NT2/D1 (cell line): Measurements from ENCODE around the gene CCL20.

Experiments
- DNase-seq: peaks from one replicate; pipeline ENCODE4 v3.0.0-alpha.2; 2011; ENCODE audit warnings: low read depth, low spot score
- H3K27me3 ChIP-seq: 2 replicates; pipeline ENCODE4 v1.6.0; 2011; ENCODE audit warnings: mild to moderate bottlenecking; ENCODE audit not compliant: insufficient read length, insufficient read depth
- H3K36me3 ChIP-seq: 2 replicates; pipeline ENCODE4 v1.6.1; 2011; ENCODE audit warnings: mild to moderate bottlenecking, low read length, mixed read lengths; ENCODE audit not compliant: insufficient read depth, insufficient read length
- H3K4me1 ChIP-seq: 2 replicates; pipeline ENCODE4 v1.5.1; 2011; ENCODE audit not compliant: insufficient read depth, insufficient read length
- H3K4me3 ChIP-seq: 2 replicates; pipeline ENCODE4 v1.5.1; 2011; ENCODE audit warnings: low read depth; ENCODE audit not compliant: insufficient read length
- H3K9ac ChIP-seq: 2 replicates; pipeline ENCODE4 v1.6.0; 2011; ENCODE audit warnings: low read depth; ENCODE audit not compliant: insufficient read length
- H3K9me3 ChIP-seq: 2 replicates; pipeline ENCODE4 v1.5.1; 2011; ENCODE audit warnings: mild to moderate bottlenecking, low read length; ENCODE audit not compliant: insufficient read depth
- SUZ12 ChIP-seq: IDR thresholded peaks from 2 replicates; pipeline ENCODE4 v1.6.1; 2011; ENCODE audit not compliant: insufficient read length, insufficient read depth; ENCODE audit errors: extremely low read depth
- YY1 ChIP-seq: IDR thresholded peaks from 2 replicates; pipeline ENCODE4 v1.6.1; 2011; ENCODE audit not compliant: insufficient read length, insufficient read depth
- ZNF274 ChIP-seq: IDR thresholded peaks from 2 replicates; pipeline ENCODE4 v1.6.1; 2011; ENCODE audit warnings: mild to moderate bottlenecking, low read depth, low read length

The CCL20 gene

GRCh38 chr2:227774895-227775842 lies 38.5 kb upstream of the CCL20 start:
- Histone ChIP-seq H3K4me1 (no peaks in the 10 kb centered on the region), H3K9me3 (no peaks in the 10 kb centered on the region), H3K4me3 (no peak overlapping the region), H3K9ac (no peak overlapping the region), H3K27me3 (no peaks in the 10 kb centered on the region), H3K36me3 (no peaks in the 10 kb centered on the region)
- no peak for DNase-seq
- TF ChIP-seq ZNF274 (no peak), SUZ12 (no peak), YY1 (no peak)

GRCh38 chr2:227780981-227781615 lies 32.5 kb upstream of the CCL20 start:
- DNase-seq = no peak
- Histone ChIP-seq H3K36me3 (no peaks in the 10 kb centered on the region), H3K9ac (no peak overlapping the region), H3K27me3 (no peaks in the 10 kb centered on the region), H3K9me3 (no peaks in the 10 kb centered on the region), H3K4me1 (no peaks in the 10 kb centered on the region), H3K4me3 (no peak overlapping the region)
- TF ChIP-seq ZNF274 = no peak
- no peak for TF ChIP-seq YY1

- Histone ChIP-seq H3K9me3 (no peaks in the 10 kb centered on the region), H3K9ac (no peak overlapping the region), H3K27me3 (no peaks in the 10 kb centered on the region), H3K4me1 (no peaks in the 10 kb centered on the region), H3K4me3 (no peak overlapping the region), H3K36me3 (no peaks in the 10 kb centered on the region)
- no peak for DNase-seq
- TF ChIP-seq ZNF274 = no peak
- no peak for TF ChIP-seq YY1
- TF ChIP-seq SUZ12 = no peak
Observed at GRCh38 chr2:227781841-227782240, 31.8 kb upstream of the CCL20 start.

GRCh38 chr2:227782804-227783203 lies 30.8 kb upstream of the CCL20 start:
- DNase-seq = no peak
- H3K9ac ChIP-seq = no peak overlapping the region
- TF ChIP-seq ZNF274 = no peak
- TF ChIP-seq SUZ12 = no peak
- TF ChIP-seq YY1 = no peak

GRCh38 chr2:227783404-227784138 lies 30.1 kb upstream of the CCL20 start:
- Histone ChIP-seq H3K4me3 (no peak overlapping the region), H3K27me3 (no peaks in the 10 kb centered on the region), H3K36me3 (no peaks in the 10 kb centered on the region), H3K4me1 (no peaks in the 10 kb centered on the region), H3K9me3 (peaks cover 2% of the 10 kb centered on the region; the same call in 1 of the 2 replicates), H3K9ac (no peak overlapping the region)
- no peak for DNase-seq
- TF ChIP-seq ZNF274 = no peak
- TF ChIP-seq YY1 = no peak
- TF ChIP-seq SUZ12 = no peak

More at GRCh38 chr2:227782804-227783203, 30.8 kb upstream of the CCL20 start:
- no peaks in the 10 kb centered on the region for H3K4me1 ChIP-seq
- no peaks in the 10 kb centered on the region for H3K9me3 ChIP-seq
- no peaks in the 10 kb centered on the region for H3K36me3 ChIP-seq
- H3K27me3 ChIP-seq = no peaks in the 10 kb centered on the region
- H3K4me3 ChIP-seq = no peak overlapping the region

- Histone ChIP-seq H3K9me3 (peaks cover 5% of the 10 kb centered on the region; the same call in 1 of the 2 replicates), H3K9ac (no peak overlapping the region), H3K4me1 (no peaks in the 10 kb centered on the region), H3K4me3 (no peak overlapping the region), H3K36me3 (no peaks in the 10 kb centered on the region), H3K27me3 (no peaks in the 10 kb centered on the region)
- TF ChIP-seq ZNF274 (no peak), SUZ12 (no peak), YY1 (no peak)
- DNase-seq = no peak
Observed at GRCh38 chr2:227785293-227785692, 28.3 kb upstream of the CCL20 start.
